ENCODE results near the gene TNFRSF13B.
"Not testable (repeated sequence)": the region's sequence is repeated elsewhere in the genome, so short reads cannot be mapped to it uniquely, and the experiment has no call there.

TNFRSF13B gene

GRCh38 chr17:16924696-16925440 lies 47.0 kb downstream of the TNFRSF13B start:
- DNase-seq, result no peak

DNA sequence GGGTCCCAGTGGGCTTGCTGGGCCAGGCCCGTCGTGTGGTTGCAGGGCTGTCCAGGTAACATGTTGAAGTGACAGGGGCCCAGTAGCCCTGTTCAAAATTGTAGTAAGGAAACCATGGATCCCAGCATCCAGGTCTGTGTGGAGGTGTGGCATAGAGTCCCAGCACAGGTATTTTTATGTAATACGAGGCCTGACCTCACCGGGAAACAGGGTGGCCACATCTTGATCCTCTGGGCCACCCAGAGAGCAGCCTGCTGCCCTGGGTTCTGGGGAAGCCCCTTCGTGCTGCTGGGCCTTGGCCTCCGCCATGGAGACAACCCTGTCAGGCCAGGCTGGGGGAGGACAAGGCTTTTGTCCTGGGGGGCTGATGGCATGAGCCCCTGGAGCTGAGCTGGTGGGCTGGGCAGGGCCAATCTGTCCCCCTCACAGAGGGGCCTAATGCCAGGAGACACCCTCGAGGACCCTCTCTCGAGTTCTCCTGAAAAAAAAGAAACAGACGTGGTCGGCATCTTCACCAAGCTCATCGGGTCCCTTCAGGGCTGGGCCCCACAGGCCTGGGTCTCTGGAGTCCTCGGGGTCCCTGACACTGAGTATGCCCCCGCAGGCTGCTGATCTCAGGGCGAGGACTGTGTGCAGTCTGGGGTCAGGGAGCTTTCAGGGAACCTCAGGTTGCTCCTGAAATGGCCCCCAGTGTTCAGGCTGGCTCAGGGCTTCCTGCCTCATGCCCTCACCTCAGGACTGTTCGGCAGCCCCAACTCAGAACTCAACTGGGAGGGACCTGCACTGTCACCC lies 47.8 kb downstream of the TNFRSF13B start:
- DNase-seq, result no peak

DNA sequence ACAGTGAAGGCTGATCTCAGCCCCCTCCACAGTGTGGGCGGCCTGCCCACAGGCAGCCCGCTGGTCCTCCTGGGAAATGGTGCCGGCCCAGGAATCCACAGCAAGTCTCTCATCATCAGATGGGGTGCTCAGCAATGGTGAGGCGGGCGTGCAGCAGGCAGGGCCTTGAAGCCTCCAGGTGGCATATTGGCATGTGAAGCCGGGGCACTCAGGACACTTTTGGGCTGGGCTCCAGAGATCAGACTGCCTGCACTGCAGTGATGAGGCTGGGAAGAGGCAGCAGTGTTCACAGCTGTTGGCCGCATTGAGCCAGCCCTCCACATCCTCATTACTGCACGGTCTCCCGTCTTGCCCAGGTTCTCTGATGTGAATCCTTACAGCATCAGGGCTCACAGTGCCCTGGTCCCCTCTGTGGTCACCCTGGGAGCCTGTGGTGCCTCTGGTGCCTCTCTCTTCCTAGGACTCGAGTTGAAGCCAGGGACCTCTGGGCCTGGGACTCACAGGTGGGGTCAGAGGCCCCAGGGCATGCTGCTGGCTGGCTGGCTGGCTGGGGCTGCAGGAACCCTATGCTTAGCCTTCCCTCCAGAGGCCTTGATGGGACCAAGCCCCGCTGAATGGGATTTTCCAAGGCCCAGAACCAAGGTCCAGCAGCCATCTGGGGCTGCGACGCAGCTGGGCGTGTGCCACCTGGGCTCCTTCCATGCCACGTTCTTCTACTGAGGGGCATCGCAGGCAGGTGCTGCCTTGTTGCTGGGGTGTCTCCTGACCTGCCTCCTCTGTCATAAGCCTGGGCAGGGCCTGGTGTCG lies 48.6 kb downstream of the TNFRSF13B start:
- DNase-seq, result no peak

DNA sequence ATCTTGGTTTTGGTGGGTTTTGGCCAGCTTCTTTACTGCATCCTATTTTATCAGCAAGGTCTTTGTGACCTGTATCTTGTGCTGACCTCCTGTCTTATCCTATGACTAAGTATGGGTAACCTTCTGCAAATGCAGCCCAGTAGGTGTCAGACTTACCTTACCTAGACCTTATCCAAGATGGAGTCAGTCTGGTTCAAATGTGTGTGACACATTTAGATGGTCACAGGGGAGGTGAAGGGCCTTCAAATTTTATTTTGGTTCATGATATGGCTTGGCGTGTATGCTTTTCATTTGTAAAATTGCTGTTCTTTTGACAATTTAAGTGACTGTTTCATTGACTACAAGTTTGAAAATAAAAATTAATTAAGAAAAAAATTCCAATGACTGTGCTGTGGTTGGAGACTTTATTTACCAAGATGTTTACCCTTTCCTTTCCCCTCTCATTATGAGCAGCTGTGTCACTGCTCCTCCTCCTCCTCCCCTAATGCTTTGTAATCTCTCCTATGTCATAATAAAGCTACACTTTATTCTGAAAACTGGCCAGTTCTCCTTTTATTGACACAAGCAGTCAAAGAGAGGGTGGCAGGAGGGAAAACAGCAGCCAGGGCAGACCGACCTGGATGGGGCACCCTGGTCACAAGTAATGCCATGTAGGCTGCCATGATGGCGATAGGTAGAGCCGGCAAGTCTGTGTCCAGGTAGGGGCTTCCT lies 49.4 kb downstream of the TNFRSF13B start:
- no peak for DNase-seq

DNA sequence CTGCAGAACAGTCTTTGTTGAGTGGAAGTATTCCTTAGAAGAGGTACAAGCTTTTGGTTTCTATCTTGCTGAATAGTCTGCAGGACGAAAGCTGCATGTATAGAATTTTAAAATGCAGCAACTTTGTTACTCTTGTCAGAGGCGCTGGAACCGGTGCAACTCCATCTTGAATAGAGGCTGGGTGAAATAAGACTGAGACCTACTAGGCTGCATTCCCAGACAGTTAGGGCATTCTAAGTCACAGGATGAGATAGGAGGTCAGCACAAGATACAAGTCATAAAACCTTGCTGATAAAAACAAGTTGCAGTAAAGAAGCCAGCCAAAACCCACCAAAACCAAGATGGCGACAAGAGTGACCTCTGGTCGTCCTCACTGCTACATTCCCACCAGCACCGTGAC lies 50.5 kb downstream of the TNFRSF13B start:
- DNase-seq, result not testable (repeated sequence)

GRCh38 chr17:16920628-16921020 lies 51.3 kb downstream of the TNFRSF13B start:
- no peak for DNase-seq

DNA sequence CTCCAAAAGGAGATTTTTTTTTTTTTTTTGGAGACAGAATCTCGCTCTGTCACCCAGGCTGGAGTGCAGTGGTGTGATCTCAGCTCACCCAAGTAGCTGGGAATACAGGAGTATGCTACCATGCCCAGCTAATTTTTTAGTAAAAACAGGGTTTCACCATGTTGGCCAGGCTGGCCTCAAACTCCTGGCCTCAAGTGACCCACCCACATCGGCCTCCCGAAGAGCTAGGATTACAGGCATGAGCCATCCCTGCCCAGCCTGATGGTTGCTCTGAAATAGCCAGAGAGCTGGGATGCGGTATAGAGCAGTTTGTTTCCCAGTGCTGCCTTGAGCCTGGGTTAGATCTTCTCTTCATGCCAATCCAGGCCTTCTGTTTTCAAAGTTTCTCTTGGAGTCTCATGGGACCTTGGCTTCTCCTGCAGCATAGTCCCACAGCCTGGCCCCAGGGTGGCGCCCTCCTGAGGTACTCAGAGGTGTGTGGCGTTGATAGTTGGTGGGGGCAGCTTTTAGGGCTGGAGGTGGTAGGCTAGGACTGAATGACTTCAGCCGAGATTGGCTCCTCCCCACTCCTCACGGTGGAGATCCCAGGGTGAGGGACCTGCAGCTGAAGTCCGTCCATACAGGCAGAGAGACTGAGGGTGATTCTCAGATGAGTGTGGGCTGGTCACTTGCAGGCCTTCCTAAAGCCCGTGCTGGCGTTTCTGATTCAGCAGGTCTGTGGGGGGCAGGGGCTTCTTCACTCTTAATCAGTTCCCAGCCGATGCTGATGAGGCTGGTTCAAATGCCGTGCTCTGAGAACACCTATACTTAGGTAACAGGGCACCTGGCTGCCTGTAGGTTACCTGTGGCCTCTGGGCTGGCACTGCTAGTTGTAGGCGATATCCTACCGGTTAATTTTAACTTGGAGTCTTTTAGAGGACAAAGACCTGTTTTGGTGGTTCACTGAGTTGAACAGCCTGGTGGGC lies 52.0 kb downstream of the TNFRSF13B start:
- DNase-seq, result no peak

- DNase-seq, result no peak
These were observed 53.5 kb downstream of the TNFRSF13B start for GRCh38 chr17:16918443-16918842.

DNA sequence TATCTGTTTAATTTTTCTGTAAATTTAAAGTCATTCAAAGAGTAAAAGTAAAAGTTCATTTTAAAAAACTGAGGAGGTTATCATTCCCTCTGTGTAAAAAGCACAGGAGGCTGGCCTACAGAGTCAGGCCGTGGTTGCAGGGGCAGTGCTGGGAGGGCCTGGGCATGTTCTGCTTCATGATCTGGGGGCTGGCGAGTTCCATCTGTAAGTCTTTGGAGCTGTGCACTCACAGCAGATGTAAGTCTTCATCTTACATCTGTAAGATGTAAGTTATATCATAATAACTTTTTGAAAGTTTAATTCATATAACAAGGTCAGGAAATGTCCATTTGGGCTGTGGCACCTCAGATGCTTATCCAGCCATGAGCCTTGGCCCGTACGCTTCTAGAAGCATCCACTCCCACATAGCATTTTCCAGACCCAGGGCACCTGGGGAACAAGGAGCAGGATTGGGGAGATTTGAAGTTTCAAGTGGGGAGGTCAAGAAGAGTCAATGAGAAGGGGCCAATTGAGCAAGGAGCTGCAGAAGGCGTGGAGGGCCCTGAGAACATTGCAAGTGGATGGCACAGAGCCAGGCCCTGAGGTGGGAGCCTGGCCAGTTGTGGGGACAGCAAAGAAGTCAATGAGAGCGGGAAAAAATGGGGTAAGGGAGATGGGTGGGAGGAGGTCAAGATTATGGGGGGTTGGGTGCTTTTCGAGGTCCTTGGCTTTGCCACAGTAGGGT lies 54.1 kb downstream of the TNFRSF13B start:
- DNase-seq, result no peak

GRCh38 chr17:16916557-16916920 lies 55.4 kb downstream of the TNFRSF13B start:
- DNase-seq, result no peak

GRCh38 chr17:16915752-16916556 lies 56.0 kb downstream of the TNFRSF13B start:
- peak in 1 of 2 experiments; percentile 69 for DNase-seq

DNA sequence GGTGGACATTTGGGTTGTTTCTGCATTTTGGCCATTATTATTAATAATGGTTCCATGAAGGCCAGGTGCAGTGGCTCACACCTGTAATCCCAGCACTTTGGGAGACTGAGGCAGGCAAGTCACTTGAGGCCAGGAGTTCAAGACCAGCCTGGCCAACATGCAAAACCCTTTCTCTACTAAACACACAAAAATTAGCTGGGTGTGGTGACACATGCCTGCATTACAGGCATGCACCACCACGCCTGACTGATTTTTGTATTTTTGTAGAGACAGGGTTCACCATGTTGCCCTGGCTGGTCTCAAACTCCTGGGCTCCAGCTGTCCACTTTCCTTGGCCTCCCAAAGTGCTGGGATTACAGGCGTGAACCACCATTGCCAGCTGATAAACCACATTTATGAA lies 58.5 kb downstream of the TNFRSF13B start:
- DNase-seq, result no peak

DNA sequence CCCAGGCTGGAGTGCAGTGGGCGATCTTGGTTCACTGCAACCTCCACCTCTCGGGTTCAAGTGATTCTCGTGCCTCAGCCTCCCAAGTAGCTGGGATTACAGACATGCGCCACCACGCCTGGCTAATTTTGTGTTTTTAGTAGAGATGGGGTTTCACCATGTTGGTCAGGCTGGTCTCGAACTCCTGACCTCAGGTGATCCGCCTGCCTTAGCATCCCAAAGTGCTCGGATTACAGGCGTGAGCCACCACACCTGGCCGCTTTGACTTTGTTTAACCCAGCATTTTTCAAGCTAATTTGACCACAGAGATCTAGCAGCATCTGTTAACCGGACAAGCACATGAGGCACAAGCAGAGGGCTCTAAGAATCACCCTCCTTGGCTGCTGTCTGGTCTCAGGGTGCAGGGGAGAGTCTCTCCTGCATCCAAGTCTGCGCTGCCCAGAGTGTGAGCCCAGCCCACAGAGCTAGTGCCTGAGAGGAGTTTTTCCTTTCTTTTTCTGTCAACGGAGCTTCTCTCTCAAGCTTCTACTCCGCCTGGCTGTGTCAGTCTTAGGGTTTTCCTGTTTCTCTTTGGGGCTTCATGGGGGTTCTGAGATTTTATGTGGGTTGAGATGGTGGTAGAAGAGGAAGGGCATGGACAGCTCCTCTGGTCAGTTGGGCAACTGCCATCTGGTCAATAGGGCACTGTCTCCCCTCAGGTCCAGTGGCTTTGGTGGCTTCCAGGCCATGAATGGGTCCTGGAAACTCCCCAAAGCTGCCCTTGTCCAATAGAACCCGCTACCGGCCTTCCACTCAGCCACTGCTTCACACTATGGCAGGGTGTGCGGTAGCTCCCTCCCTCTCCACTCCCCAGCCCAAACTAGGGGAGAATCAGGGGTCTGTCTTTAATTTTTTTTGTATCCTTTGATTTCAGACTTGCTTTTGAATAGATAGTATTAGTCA lies 59.6 kb downstream of the TNFRSF13B start:
- no peak for DNase-seq

DNA sequence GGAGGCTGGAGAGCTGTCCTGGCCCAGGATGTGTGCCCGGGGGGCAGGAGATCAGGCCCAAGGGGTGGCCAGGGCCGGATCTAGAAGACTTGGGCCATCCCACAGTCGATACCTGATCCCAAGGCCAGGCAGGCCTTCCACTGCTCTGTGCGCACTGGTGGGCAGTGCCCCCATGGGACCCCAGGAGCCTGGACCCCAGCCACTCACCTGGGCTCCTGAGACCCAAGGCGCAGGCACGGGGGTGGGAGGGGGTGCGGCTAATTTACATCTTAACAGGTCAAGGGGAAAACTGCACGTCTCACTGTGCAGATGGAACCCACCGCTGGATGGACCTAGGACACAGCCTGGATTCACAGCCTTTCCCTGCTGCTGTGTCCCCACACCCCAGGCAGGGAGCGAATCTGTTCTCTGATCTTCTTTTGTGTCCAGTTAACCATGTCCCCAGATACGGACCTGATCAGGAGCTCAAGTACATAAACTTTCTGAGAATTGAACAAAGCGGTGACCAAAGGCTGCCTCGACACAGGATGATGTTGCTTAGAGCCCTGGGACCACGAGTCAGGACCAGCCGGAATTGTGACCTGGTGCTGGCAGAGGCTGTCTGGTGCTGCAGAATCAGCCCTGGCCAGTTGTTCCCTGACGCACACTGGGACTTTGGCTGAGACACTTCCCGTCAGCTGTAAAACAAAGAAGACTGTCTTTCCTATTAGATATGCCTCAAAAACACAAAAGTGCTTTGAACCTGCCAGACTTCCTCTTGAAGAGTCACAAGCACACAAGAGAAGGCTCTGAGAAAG lies 60.6 kb downstream of the TNFRSF13B start:
- no peak for DNase-seq

GRCh38 chr17:16910341-16910740 lies 61.6 kb downstream of the TNFRSF13B start:
- no peak for DNase-seq

GRCh38 chr17:16909472-16910246 lies 62.3 kb downstream of the TNFRSF13B start:
- DNase-seq, result no peak

DNA sequence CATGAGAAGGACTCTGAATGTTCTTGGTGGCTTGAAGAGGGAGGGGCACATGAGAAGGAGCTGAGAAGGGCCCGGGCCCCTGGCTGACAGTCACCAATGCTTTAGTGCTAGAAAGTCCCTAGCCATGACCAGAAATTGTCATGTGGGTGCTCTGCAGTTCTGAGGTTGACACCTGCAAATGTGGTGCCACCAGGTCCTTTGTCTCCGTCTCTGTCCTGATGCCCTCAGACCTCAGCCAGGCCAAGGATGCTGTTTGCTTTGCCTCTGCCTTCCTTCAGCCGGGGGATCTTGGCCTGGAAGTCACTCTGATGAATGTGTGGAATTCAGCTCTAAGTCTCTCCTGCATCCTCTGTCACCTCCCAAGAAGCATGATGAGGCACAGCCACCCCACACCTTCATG lies 63.6 kb downstream of the TNFRSF13B start:
- no peak for DNase-seq
